ENCODE results near the gene GZMH. TPM values are rescaled to one million over a fixed set of nuclear protein-coding genes. Genes with fewer than 3 reads are reported as not detected.

GZMH gene
- polyA plus RNA-seq, 3 donors, result 0.15 to 1.6 (median 0.94) TPM

GRCh38 chr14:24607081-24607480 lies 2.4 kb downstream of the GZMH start:
- H4K20me1 ChIP-seq (ENCODE audit: insufficient read depth, low read length), result no peaks in the 10 kb centered on the region
- H3K4me1 Mint-ChIP-seq, result peaks cover 34% of the 10 kb centered on the region
- no peak overlapping the region for H3K4me3 ChIP-seq (replicated peaks in 1 of 3; ENCODE audit: low read depth in 2 of 3, low read length in 3 of 3)
- H3K36me3 ChIP-seq (replicated peaks in 1 of 2; ENCODE audit: control insufficient read depth in 1 of 2, insufficient read depth in 2 of 2, low read length in 2 of 2), result no peaks in the 10 kb centered on the region
- WGBS (ENCODE audit: insufficient coverage), result 7% methylated on average over 3 of the region's 4 CpGs
- no peak overlapping the region for H3K4me2 ChIP-seq (replicated peaks; ENCODE audit: extremely low read depth, low read length, poor library complexity, severe bottlenecking)
- peak overlapping the region; percentile 1 to 62 for H3K4me3 Mint-ChIP-seq
- H3K79me2 ChIP-seq (ENCODE audit: insufficient read depth, low read length), result no peaks in the 10 kb centered on the region
- peak overlapping the region in 3 of 7 donors; percentile 44 to 70 (median 69) for H3K27ac Mint-ChIP-seq
- H3K27me3 Mint-ChIP-seq (ENCODE audit: low read depth in 3 of 3), result peaks cover 0 to 4% (median 0%) of the 10 kb centered on the region in 3 donors
- H2AFZ ChIP-seq (ENCODE audit: insufficient read depth, low read depth, low read length, poor library complexity, severe bottlenecking), result peak overlapping the region; percentile 46
- no peaks in the 10 kb centered on the region for H3K27me3 ChIP-seq (ENCODE audit: control insufficient read depth in 2 of 2, insufficient read depth in 2 of 2, low read length in 2 of 2)
- peaks cover 0 to 6% (median 1%) of the 10 kb centered on the region in 7 donors for H3K9me3 Mint-ChIP-seq
- no peak for TF ChIP-seq CTCF (IDR thresholded peaks at IDR 0.05)
- H3K27ac ChIP-seq (ENCODE audit: low read depth in 1 of 2, low read length in 2 of 2), result no peak overlapping the region
- H3K9me3 ChIP-seq (replicated peaks in 1 of 2; ENCODE audit: control insufficient read depth in 1 of 2, insufficient read depth in 1 of 2, low read length in 2 of 2), result no peaks in the 10 kb centered on the region
- no peaks in the 10 kb centered on the region for H3K36me3 Mint-ChIP-seq
- DNase-seq, result no peak
- intact Hi-C loops (cut with micrococcal nuclease), result no loop called here
- peak overlapping the region; percentile 21 for H3K9ac ChIP-seq (ENCODE audit: insufficient read depth, low read length, poor library complexity, severe bottlenecking)
- peaks cover 24 to 28% of the 10 kb centered on the region in 2 donors for H3K4me1 ChIP-seq (ENCODE audit: control insufficient read depth in 1 of 2, insufficient read depth in 2 of 2, low read length in 2 of 2)

GRCh38 chr14:24606297-24606696 lies 3.2 kb downstream of the GZMH start:
- H3K27me3 ChIP-seq (ENCODE audit: control insufficient read depth in 2 of 2, insufficient read depth in 2 of 2, low read length in 2 of 2), result no peaks in the 10 kb centered on the region
- TF ChIP-seq CTCF (IDR thresholded peaks at IDR 0.05), result no peak
- Mint-ChIP-seq H3K27ac (no peak overlapping the region), H3K36me3 (no peaks in the 10 kb centered on the region), H3K4me3 (no peak overlapping the region), H3K4me1 (peaks cover 33% of the 10 kb centered on the region), H3K9me3 (peaks cover 0 to 6% (median 0%) of the 10 kb centered on the region in 7 donors), H3K27me3 (ENCODE audit: low read depth in 3 of 3) (peaks cover 0 to 4% (median 0%) of the 10 kb centered on the region in 3 donors)
- intact Hi-C loops (cut with micrococcal nuclease), result no loop called here
- H3K79me2 ChIP-seq (ENCODE audit: insufficient read depth, low read length), result no peaks in the 10 kb centered on the region
- H4K20me1 ChIP-seq (ENCODE audit: insufficient read depth, low read length), result no peaks in the 10 kb centered on the region
- no peaks in the 10 kb centered on the region for H3K36me3 ChIP-seq (replicated peaks in 1 of 2; ENCODE audit: control insufficient read depth in 1 of 2, insufficient read depth in 2 of 2, low read length in 2 of 2)
- WGBS (ENCODE audit: insufficient coverage), result 86% methylated on average over 2 of the region's 3 CpGs
- no peaks in the 10 kb centered on the region for H3K9me3 ChIP-seq (replicated peaks in 1 of 2; ENCODE audit: control insufficient read depth in 1 of 2, insufficient read depth in 1 of 2, low read length in 2 of 2)
- no peak overlapping the region for H3K4me2 ChIP-seq (replicated peaks; ENCODE audit: extremely low read depth, low read length, poor library complexity, severe bottlenecking)
- no peak for DNase-seq
- H3K27ac ChIP-seq (ENCODE audit: low read depth in 1 of 2, low read length in 2 of 2), result no peak overlapping the region
- peaks cover 24 to 28% of the 10 kb centered on the region in 2 donors for H3K4me1 ChIP-seq (ENCODE audit: control insufficient read depth in 1 of 2, insufficient read depth in 2 of 2, low read length in 2 of 2)
- H2AFZ ChIP-seq (ENCODE audit: insufficient read depth, low read depth, low read length, poor library complexity, severe bottlenecking), result peak overlapping the region; percentile 46
- no peak overlapping the region for H3K9ac ChIP-seq (ENCODE audit: insufficient read depth, low read length, poor library complexity, severe bottlenecking)
- H3K4me3 ChIP-seq (replicated peaks in 1 of 3; ENCODE audit: low read depth in 2 of 3, low read length in 3 of 3), result no peak overlapping the region

Measured in CD14-positive monocyte (primary cell).